Dermis microvascular lymphatic vessel endothelial cell (primary cell): ENCODE measurements around the gene MATR3. TPM values are rescaled to one million over a fixed set of nuclear protein-coding genes. Genes with fewer than 3 reads are reported as not detected.
A peak's percentile ranks its signal among the peaks of the same experiment; 100 is the strongest.

Experiments
- DNase-seq, 2 donors: peaks; one replicate each; pipeline versions ENCODE4 v3.0.0 to v3.0.0-alpha.2; 2010; ENCODE audit warnings: low read depth in 2 of 2
- total RNA-seq: library from RNA; depleted of rRNA; stranded (reverse); fragments of >200 nt; gene quantifications from 2 replicates; pipeline ENCODE4 v1.2.1, GENCODE V29; 2014

The MATR3 gene
- total RNA-seq, 1 donor from 2014 or later = 152 TPM

GRCh38 chr5:139271201-139272027, 22.1 kb upstream of the MATR3 start:
- peak in 1 of 2 donors; percentile 35 for DNase-seq

DNA sequence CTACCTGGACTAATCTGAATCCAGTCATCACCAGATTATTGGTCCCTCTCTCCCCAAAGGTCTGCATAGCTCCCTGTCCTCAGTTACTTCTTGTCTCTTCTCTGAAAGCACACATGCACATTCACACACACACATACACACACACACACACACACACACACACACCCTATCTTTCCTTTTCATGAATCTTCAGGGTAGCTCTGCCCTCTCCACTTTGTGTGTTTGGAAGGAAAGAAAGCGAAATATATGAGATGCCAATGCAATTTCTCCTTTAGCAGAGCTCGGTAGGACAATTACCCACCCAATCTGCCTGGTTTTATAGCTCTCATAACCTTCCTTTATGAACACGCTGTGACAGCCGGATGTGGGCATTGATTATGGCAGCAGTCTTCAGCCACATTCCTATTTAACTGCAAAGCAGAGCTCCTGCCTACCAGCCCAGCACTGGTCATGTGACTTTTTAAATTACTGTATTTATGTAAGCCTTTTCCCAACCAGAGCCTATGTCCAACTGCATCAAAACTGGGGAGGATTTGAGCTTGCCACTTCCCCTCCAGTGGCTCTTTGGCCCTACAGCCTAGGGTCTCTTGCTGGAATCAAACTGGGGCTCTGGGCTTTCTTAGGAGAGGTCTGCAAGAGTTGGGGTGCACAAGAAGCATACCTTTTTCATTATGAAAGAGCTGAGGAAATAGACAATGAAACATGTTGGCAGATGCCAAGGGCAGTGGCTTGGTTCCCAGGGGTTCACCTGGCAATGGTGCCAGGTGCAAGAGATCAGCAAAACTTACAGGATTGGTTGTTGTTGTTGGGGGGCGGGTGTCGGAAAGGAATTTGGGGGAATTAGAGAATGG, 20.8 kb upstream of the MATR3 start:
- peak in 1 of 2 donors; percentile 16 for DNase-seq

GRCh38 chr5:139273322-139273571, 20.3 kb upstream of the MATR3 start:
- DNase-seq = no peak

GRCh38 chr5:139273572-139274289, 19.8 kb upstream of the MATR3 start:
- peak; percentile 66 to 85 for DNase-seq

- DNase-seq = no peak
These were observed 18.0 kb upstream of the MATR3 start for GRCh38 chr5:139275536-139275935.

DNA sequence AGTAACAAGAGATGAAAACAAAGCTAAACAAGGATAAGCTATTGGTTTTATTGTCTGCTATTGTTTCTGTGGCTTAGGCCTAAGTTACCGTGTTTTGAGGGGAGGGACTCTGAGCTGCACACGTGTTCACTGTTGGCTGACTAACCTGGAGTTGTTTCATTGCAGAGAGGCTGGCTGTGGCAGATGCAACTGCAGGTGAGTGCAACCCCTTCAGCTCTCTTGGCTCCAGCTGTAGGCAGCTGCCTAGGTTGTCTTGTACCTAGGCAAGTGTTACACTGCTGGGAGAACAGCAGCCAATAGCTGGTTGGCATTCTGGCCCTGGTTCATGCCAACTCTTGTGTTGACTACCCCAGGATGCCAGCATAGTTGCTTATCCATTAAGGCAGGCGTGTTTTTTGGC, 17.6 kb upstream of the MATR3 start:
- peak in 1 of 2 donors; percentile 35 for DNase-seq

- no peak for DNase-seq
These were observed 17.1 kb upstream of the MATR3 start for GRCh38 chr5:139276426-139276825.

- peak; percentile 81 to 88 for DNase-seq
These were observed 16.4 kb upstream of the MATR3 start for GRCh38 chr5:139277171-139277570.

DNA sequence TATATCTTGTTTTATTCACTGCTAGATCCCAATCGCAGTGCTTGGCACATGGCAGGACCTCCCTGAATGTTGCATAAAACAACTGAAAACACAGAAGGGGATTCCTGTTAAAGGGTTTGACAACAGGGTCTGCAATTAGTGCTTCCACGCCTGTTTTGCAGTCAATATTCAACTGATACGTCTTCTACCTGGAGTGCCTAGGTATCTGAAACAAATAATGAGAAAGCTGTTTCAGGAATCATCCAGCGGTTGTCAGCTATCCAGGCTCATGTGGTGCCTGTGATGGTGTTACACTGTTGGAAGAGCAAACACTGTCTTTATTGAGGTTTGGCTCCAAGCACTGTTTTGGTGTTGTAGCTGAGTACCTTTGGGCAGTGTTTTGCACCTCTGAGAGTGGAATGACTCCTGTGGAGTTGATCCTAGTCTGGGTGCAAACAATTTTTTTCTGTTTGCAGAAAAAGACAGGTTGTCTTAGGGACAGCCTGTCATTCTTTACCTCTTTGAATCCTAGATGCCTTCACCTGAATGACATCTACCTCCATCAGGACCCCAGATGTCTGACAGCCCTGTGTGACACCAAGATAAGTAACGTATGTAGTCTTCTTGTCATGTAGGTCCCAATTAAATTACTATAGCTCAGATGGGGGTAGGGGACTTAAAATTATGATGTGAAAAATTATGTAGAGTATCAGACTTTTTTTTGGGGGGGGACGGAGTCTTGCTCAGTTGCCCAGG, 14.8 kb upstream of the MATR3 start:
- DNase-seq = no peak

GRCh38 chr5:139282197-139282557, 11.4 kb upstream of the MATR3 start:
- DNase-seq = no peak

- DNase-seq = no peak
These were observed 10.0 kb upstream of the MATR3 start for GRCh38 chr5:139283252-139284166.

DNA sequence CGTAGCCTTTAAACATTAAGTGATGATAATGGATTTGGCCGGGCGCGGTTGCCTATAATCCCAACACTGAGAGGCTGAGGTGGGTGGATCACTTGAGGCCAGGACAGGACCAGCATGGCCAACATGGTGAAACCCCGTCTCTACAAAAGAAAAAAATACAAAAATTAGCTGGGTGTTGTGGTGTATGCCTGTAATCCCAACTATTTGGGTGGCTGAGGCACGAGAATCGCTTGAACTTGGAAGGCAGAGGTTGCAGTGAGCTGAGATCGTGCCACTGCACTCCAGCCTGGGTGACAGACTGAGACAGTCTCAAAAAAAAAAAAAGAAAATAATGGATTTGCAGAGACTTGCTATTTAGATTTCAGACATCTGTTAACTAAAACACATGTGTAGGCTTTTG, 9.2 kb upstream of the MATR3 start:
- no peak for DNase-seq

DNA sequence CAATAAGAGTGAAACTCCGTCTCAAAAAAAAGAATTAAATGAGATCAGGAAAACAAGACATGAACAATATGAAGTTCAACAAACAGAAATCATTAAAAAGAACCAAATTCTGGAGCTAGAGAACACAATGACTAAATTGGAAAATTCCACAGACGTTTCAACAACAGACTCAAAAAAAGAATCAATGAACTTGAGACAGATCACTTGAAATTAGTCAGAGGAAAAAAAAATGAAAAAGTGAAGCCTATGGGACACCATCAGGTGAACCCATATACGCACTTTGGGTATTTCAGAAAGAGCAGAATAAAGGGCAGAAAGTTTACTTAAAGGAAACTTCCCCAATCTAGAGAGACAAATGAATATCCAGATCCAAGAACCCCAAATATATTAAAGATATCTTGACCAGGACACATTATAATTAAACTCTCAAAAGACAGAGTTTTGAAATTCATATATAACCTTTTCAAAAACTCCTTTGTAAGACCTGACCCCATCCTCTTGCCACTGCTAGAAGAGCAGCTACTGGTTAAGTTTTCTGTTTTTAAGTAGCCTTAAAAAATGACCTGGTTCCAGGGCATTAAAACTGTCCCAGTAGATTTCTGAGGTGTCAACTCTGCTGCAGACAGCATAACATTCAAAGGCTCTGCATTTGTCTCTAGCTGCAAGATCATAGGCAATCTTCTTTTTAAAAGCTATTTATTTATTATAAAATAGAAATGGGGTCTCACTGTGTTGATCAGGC, 7.7 kb upstream of the MATR3 start:
- no peak for DNase-seq

- DNase-seq = peak in 1 of 2 donors; percentile 55
These were observed 5.5 kb upstream of the MATR3 start for GRCh38 chr5:139287890-139288635.

DNA sequence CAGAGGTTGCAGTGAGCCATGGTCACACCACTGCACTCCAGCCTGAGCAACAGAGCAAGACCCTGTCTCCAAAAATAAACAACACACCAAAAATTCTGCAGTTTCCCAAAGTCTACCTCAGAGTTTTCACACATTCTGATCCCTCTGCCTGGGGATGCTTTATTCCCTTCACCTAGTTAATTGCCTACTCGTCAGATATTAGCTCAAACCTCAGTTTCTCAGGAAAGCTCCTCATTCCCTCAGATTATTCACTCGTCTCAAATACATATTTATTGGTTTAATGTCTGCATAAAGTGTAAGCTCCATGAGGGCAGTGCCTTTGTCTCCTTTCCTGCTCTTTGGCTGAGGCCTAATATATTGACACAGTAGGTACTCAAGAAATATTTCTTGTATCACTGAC, 2.5 kb upstream of the MATR3 start:
- no peak for DNase-seq

DNA sequence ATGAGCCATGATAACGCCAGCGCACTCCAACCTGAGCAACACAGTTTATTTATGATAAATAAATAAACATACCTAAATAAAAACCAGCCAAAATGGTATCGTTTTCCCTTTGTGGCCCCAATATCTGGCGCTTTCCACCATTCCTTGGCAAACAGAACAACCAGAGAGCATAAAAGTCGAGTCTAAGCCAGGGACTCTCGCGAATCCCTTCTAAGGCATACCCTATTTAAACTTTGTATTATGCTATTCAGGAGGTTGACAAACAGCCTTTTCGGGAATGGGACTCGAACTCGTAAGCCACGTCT, 386 bp upstream of the MATR3 start:
- no peak for DNase-seq

GRCh38 chr5:139294374-139295165, 1.0 kb downstream of the MATR3 start:
- DNase-seq = peak; percentile 55 to 83

GRCh38 chr5:139295346-139296057, 2.0 kb downstream of the MATR3 start:
- DNase-seq = peak in 1 of 2 donors; percentile 23
